Measurements from ENCODE around the gene TMEM204.
A peak's percentile ranks its signal among the peaks of the same experiment; 100 is the strongest.

The TMEM204 gene

GRCh38 chr16:1528921-1529537, 4.4 kb upstream of the TMEM204 start:
- H3K4me3 ChIP-seq (replicated peaks; ENCODE audit: low read depth, low read length): no peak overlapping the region
- no peak for DNase-seq (ENCODE audit: extremely low read depth, low read depth)
- TF ChIP-seq CTCF (IDR thresholded peaks at IDR 0.05; ENCODE audit: low read depth, low read length, missing control alignments): no peak

- no peak for DNase-seq (ENCODE audit: extremely low read depth, low read depth)
- no peak for TF ChIP-seq CTCF (IDR thresholded peaks at IDR 0.05; ENCODE audit: low read depth, low read length, missing control alignments)
These were observed 3.0 kb upstream of the TMEM204 start for GRCh38 chr16:1530349-1530882.

GRCh38 chr16:1530883-1531637, 2.4 kb upstream of the TMEM204 start:
- peak; percentile 90 for DNase-seq (ENCODE audit: extremely low read depth, low read depth)
- no peak for TF ChIP-seq CTCF (IDR thresholded peaks at IDR 0.05; ENCODE audit: low read depth, low read length, missing control alignments)
- H3K4me3 ChIP-seq (replicated peaks; ENCODE audit: low read depth, low read length): peak overlapping the region; percentile 85

More at GRCh38 chr16:1530349-1530882, 3.0 kb upstream of the TMEM204 start:
- no peak overlapping the region for H3K4me3 ChIP-seq (replicated peaks; ENCODE audit: low read depth, low read length)

- H3K4me3 ChIP-seq (replicated peaks; ENCODE audit: low read depth, low read length): peak overlapping the region; percentile 85
- no peak for DNase-seq (ENCODE audit: extremely low read depth, low read depth)
These were observed 1.9 kb upstream of the TMEM204 start for GRCh38 chr16:1531638-1531910.

GRCh38 chr16:1532081-1532760, 1.2 kb upstream of the TMEM204 start:
- TF ChIP-seq CTCF (IDR thresholded peaks at IDR 0.05; ENCODE audit: low read depth, low read length, missing control alignments): no peak
- DNase-seq (ENCODE audit: extremely low read depth, low read depth): no peak
- peak overlapping the region; percentile 85 for H3K4me3 ChIP-seq (replicated peaks; ENCODE audit: low read depth, low read length)

More at GRCh38 chr16:1531638-1531910, 1.9 kb upstream of the TMEM204 start:
- no peak for TF ChIP-seq CTCF (IDR thresholded peaks at IDR 0.05; ENCODE audit: low read depth, low read length, missing control alignments)

- no peak for DNase-seq (ENCODE audit: extremely low read depth, low read depth)
- no peak for TF ChIP-seq CTCF (IDR thresholded peaks at IDR 0.05; ENCODE audit: low read depth, low read length, missing control alignments)
- peak overlapping the region; percentile 85 for H3K4me3 ChIP-seq (replicated peaks; ENCODE audit: low read depth, low read length)
These were observed 695 bp upstream of the TMEM204 start for GRCh38 chr16:1532771-1533170.
